ENCODE data around the gene SH3PXD2A. TPM values are rescaled to one million over a fixed set of nuclear protein-coding genes. Genes with fewer than 3 reads are reported as not detected.

SH3PXD2A gene
- total and polyA plus RNA-seq, 8 donors, result 3.9 to 16.4 (median 8.0) TPM

DNA sequence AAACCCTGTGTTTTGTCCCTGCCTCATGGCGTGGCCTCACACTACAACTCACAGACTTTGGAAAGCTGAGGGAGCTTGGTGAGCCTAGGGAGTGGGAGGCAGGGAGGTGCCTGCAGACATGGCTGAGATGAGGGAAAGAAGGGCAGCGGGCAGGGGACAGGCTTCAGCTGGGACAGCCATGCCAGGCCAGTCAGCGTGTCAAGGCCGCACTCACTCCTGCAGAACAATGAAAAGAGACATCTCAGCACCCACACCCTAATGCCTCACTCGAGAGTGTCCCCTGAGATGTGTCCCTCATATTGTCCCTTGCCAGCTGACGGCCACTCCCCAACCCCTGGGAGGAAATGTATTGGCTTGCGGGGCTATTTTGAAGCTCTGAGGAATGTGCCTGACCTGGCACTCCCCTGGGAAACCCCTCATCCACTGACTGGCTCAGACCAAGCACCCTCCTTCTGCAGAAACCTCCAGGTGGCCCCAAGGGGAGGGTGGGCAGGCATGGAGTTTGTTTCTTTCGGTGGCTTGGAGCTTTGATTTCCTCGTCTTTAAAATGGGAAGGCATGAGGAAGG, 31.6 kb downstream of the SH3PXD2A start:
- H3K36me3 ChIP-seq, result no peaks in the 10 kb centered on the region
- H3K27ac ChIP-seq, result peak overlapping the region; percentile 49 to 71 (median 62)
- 61 to 62% methylated on average over 9 of the region's 9 CpGs for WGBS, 2 donors
- H3K4me1 ChIP-seq, result peaks cover 0 to 4% (median 0%) of the 10 kb centered on the region in 3 donors
- H3K27me3 ChIP-seq, result no peaks in the 10 kb centered on the region
- DNase-seq (peak in 1 of 6 donors; percentile 28), FAIRE-seq (no peak), ATAC-seq (peak in 2 of 4 donors; percentile 26 to 59)
- no peak overlapping the region for H3K4me3 ChIP-seq
- intact Hi-C loops (cut with DNase I), result no loop called here
- TF ChIP-seq, protein P1, sequence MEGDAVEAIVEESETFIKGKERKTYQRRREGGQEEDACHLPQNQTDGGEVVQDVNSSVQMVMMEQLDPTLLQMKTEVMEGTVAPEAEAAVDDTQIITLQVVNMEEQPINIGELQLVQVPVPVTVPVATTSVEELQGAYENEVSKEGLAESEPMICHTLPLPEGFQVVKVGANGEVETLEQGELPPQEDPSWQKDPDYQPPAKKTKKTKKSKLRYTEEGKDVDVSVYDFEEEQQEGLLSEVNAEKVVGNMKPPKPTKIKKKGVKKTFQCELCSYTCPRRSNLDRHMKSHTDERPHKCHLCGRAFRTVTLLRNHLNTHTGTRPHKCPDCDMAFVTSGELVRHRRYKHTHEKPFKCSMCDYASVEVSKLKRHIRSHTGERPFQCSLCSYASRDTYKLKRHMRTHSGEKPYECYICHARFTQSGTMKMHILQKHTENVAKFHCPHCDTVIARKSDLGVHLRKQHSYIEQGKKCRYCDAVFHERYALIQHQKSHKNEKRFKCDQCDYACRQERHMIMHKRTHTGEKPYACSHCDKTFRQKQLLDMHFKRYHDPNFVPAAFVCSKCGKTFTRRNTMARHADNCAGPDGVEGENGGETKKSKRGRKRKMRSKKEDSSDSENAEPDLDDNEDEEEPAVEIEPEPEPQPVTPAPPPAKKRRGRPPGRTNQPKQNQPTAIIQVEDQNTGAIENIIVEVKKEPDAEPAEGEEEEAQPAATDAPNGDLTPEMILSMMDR (IDR thresholded peaks at IDR 0.05), result no peak
- H3K9me3 ChIP-seq, result no peaks in the 10 kb centered on the region

- 25 to 34% methylated on average over 3 of the region's 3 CpGs for WGBS, 2 donors
- intact Hi-C loops (cut with DNase I), result no loop called here
- H3K27ac ChIP-seq, result peak overlapping the region in 3 of 4 donors; percentile 59 to 71 (median 66)
Measured at GRCh38 chr10:103822800-103823199, 32.6 kb downstream of the SH3PXD2A start.

GRCh38 chr10:103822107-103822716, 33.2 kb downstream of the SH3PXD2A start:
- no peak for FAIRE-seq
- ATAC-seq, result no peak
- 69 to 79% methylated on average over 5 of the region's 5 CpGs for WGBS, 2 donors
- Histone ChIP-seq H3K4me1 (peaks cover 0 to 4% (median 0%) of the 10 kb centered on the region in 3 donors), H3K27ac (peak overlapping the region; percentile 44 to 71 (median 61)), H3K9me3 (no peaks in the 10 kb centered on the region), H3K36me3 (no peaks in the 10 kb centered on the region), H3K4me3 (no peak overlapping the region), H3K27me3 (no peaks in the 10 kb centered on the region)
- no peak for DNase-seq
- TF ChIP-seq, protein P1 (IDR thresholded peaks at IDR 0.05), result no peak
- intact Hi-C loops (cut with DNase I), result no loop called here

More at GRCh38 chr10:103822800-103823199, 32.6 kb downstream of the SH3PXD2A start:
- FAIRE-seq (no peak), ATAC-seq (peak in 3 of 4 donors; percentile 33 to 51 (median 37)), DNase-seq (no peak)
- Histone ChIP-seq H3K36me3 (no peaks in the 10 kb centered on the region), H3K27me3 (no peaks in the 10 kb centered on the region), H3K4me3 (no peak overlapping the region), H3K4me1 (peaks cover 0 to 4% (median 0%) of the 10 kb centered on the region in 3 donors), H3K9me3 (no peaks in the 10 kb centered on the region)
- TF ChIP-seq, protein P1 (IDR thresholded peaks at IDR 0.05), result no peak

- Histone ChIP-seq H3K4me3 (no peak overlapping the region), H3K27me3 (no peaks in the 10 kb centered on the region), H3K4me1 (peaks cover 0 to 4% (median 0%) of the 10 kb centered on the region in 3 donors), H3K9me3 (no peaks in the 10 kb centered on the region), H3K27ac (peak overlapping the region; percentile 22 to 76 (median 52)), H3K36me3 (no peaks in the 10 kb centered on the region)
- 35 to 47% methylated on average over 17 to 19 of the region's 19 CpGs for WGBS, 2 donors
- ATAC-seq, result peak; percentile 33 to 67 (median 52)
- DNase-seq, result peak in 4 of 6 donors; percentile 41 to 69 (median 52)
- TF ChIP-seq, protein P1 (IDR thresholded peaks at IDR 0.05), result no peak
- no peak for FAIRE-seq
- intact Hi-C loops (cut with DNase I), result no loop called here
Measured at GRCh38 chr10:103820101-103821062, 35.0 kb downstream of the SH3PXD2A start.

Data from pancreas (tissue), 10 donors.